ENCODE results near the gene ACOT7.

DNA sequence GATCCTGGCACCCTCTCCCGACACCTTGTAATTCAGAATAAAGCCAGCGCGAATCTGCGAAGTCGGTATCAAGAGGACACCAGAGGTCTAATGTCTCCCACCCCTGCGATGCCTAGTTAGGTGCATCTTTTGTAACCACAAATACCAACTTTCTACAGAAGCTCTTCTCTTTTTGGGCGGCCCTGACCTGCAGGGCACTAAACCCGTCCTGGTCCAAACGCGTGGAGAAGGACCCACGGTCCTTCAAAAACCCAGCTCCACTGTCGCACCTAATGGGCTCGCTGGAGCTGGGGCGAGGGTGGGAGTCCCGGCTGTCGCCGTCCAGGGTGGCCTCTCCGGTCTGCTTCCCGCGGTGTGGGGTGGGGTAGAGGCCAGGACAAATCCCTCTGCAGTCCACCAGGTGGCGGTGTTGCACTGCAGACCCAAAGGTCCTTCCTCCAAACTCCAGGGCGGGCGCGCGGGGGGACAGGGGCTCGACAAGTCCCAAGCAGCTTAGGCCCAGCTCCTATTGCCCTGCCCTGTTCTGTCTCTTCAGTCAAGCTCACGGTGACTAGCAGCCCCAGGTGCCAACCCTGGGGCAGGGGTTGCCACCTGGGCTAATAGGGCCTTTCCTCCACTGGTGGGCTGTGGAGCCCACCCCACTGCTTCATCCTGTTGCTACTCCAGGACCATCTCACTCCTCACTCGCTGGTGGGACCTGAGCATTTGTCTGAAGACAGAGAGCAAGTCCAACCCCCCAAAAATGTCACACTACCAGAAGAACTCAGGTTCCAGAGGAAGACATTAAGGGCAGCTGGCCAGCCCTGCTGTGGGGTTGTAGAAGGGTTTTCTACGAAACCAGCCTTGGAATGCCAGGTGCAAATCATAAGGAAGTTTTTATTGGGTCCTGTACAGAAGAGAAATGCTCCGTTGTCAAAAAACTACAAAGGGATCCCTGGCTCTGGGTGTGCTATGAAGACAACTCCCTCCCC is 146.8 kb downstream of the ACOT7 start:
- TF ChIP-seq, protein P1, sequence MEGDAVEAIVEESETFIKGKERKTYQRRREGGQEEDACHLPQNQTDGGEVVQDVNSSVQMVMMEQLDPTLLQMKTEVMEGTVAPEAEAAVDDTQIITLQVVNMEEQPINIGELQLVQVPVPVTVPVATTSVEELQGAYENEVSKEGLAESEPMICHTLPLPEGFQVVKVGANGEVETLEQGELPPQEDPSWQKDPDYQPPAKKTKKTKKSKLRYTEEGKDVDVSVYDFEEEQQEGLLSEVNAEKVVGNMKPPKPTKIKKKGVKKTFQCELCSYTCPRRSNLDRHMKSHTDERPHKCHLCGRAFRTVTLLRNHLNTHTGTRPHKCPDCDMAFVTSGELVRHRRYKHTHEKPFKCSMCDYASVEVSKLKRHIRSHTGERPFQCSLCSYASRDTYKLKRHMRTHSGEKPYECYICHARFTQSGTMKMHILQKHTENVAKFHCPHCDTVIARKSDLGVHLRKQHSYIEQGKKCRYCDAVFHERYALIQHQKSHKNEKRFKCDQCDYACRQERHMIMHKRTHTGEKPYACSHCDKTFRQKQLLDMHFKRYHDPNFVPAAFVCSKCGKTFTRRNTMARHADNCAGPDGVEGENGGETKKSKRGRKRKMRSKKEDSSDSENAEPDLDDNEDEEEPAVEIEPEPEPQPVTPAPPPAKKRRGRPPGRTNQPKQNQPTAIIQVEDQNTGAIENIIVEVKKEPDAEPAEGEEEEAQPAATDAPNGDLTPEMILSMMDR (IDR thresholded peaks at IDR 0.05), result peak; percentile 93 to 98 (median 96)
- TF ChIP-seq EP300 (IDR thresholded peaks at IDR 0.05), result no peak
